GM12865 (cell line): ENCODE measurements around the gene ASAP3.
A peak's percentile ranks its signal among the peaks of the same experiment; 100 is the strongest.

Experiments
- DNase-seq: peaks from one replicate; pipeline ENCODE4 v3.0.0; 2010; ENCODE audit warnings: low read depth
- H3K4me3 ChIP-seq: 2 replicates; pipeline ENCODE4 v1.5.1; 2011; ENCODE audit warnings: mild to moderate bottlenecking, low read depth, low read length, control low read depth
- CTCF ChIP-seq: IDR thresholded peaks from 2 replicates; pipeline ENCODE4 v1.5.1; 2011; ENCODE audit warnings: low read length, control low read depth, low read depth, inconsistent platforms; ENCODE audit not compliant: insufficient read depth; ENCODE audit errors: missing control alignments

The ASAP3 gene

GRCh38 chr1:23524716-23525401 is 40.9 kb upstream of the ASAP3 start:
- peak overlapping the region; percentile 10 for H3K4me3 ChIP-seq
- TF ChIP-seq CTCF, result no peak
- peak; percentile 80 for DNase-seq

GRCh38 chr1:23524163-23524562 is 40.2 kb upstream of the ASAP3 start:
- DNase-seq, result no peak
- H3K4me3 ChIP-seq, result no peak overlapping the region
- TF ChIP-seq CTCF, result no peak

GRCh38 chr1:23522244-23522982 is 38.4 kb upstream of the ASAP3 start:
- peak; percentile 75 for DNase-seq

GRCh38 chr1:23521588-23521987 is 37.6 kb upstream of the ASAP3 start:
- DNase-seq, result no peak
- no peak for TF ChIP-seq CTCF
- no peak overlapping the region for H3K4me3 ChIP-seq

More at GRCh38 chr1:23522244-23522982, 38.4 kb upstream of the ASAP3 start:
- H3K4me3 ChIP-seq, result no peak overlapping the region
- no peak for TF ChIP-seq CTCF

GRCh38 chr1:23517581-23517980 is 33.6 kb upstream of the ASAP3 start:
- TF ChIP-seq CTCF, result no peak
- H3K4me3 ChIP-seq, result no peak overlapping the region
- no peak for DNase-seq

GRCh38 chr1:23515905-23516304 is 31.9 kb upstream of the ASAP3 start:
- DNase-seq, result no peak
- H3K4me3 ChIP-seq, result no peak overlapping the region
- no peak for TF ChIP-seq CTCF
